GM19240 (cell line): ENCODE data around the gene CDH18.

Source experiments
- DNase-seq: peaks from one replicate; pipeline ENCODE4 v3.0.0; 2011; ENCODE audit warnings: low spot score; ENCODE audit not compliant: insufficient read length

CDH18 gene, protein sequence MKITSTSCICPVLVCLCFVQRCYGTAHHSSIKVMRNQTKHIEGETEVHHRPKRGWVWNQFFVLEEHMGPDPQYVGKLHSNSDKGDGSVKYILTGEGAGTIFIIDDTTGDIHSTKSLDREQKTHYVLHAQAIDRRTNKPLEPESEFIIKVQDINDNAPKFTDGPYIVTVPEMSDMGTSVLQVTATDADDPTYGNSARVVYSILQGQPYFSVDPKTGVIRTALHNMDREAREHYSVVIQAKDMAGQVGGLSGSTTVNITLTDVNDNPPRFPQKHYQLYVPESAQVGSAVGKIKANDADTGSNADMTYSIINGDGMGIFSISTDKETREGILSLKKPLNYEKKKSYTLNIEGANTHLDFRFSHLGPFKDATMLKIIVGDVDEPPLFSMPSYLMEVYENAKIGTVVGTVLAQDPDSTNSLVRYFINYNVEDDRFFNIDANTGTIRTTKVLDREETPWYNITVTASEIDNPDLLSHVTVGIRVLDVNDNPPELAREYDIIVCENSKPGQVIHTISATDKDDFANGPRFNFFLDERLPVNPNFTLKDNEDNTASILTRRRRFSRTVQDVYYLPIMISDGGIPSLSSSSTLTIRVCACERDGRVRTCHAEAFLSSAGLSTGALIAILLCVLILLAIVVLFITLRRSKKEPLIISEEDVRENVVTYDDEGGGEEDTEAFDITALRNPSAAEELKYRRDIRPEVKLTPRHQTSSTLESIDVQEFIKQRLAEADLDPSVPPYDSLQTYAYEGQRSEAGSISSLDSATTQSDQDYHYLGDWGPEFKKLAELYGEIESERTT

DNA sequence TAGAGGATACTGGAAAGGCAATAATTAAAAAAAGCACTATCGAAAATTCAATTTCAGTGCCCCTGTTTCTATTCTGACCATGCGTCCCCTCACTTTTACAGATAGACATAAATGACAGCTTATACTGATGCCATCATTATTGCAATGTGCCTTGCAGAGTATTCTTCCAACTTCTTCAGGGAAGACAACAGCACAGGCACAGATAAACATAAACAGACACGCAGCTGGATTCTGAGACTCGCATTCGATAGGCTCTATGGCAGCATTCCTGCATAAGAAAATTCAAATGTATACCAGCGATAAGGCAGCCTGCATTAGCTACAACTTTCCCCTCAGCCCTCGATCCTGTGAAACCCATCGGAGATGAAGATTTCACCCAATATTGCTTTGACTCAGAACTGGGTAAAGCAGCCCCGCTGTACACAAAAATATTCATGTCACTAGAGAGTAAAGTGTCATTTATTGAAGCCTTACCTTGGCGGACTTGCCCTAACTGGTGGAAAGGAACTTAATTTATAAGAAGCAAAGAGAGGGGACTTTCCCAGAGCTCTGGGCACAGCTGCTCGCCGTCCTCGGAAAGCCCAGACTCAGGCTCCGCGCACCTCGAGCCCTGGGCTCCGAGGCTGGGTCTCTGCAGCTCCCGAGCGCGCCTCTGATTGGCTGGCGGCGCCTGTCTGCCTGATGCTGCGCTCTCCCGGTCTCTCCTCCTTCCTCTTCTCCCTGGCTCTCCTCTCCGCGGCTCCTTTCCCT is at the start of gene CDH18:
Gene CDH18 (minus strand): TSS at position 589 of the 750 bp plus-strand sequence. CDS start 149,214 bp downstream, outside the sequence.
- DNase-seq: no peak

DNA sequence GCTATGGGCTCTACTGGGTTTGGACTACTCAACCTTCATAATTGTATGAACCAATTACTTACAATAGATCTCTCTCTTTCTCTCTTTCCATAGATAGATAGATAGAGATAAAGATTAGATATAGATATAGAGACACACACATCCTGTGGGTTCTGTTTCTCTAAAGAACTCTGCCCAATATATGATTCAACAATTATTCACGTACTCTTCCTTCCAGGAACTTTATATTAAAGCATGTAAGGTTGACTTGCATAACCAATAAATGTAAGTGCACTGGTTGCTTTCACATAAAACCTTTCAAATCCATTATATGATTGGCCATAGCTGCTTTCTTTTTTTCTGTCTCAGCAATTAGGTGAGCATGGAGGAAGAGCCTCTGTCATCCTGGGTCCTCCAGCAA is 46.7 kb upstream of the CDH18 start:
- DNase-seq: no peak

DNA sequence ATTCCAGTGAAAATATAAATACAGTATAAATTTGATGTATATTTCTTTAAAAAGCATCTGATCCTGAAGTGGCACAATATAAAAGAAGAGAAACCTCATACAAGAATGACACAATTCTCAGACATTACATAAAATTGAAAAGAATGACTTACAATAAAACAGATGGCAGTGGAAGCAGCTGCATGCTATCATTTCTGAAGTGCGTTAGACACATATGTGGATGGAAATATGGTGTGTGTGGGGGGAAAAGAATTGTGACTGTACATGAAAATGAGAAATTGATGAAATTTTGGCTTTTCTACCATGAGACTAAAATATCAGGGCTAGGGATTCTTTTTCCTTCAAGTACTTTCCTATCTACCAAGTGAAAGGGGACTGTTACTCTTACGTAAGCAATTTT is 45.9 kb upstream of the CDH18 start:
- DNase-seq: no peak

DNA sequence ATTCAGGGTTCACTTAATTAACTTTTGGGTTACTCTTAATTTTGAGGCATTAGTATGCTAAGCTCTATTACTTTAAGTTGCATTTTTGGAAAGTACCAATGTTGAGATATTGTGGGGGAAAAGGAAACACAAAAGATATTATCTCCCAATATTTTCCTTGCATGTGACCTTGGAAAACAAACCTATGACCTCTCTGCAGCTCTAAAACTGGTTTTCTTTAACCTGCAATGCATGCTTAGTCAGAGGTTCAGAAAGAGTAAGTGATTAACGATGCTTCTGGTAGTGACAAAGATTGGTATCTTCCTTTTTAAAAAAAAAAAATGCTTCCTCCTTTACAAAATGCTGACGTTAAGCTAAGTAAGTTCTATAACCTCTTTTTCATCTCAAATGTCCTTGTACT is 44.9 kb upstream of the CDH18 start:
- no peak for DNase-seq

DNA sequence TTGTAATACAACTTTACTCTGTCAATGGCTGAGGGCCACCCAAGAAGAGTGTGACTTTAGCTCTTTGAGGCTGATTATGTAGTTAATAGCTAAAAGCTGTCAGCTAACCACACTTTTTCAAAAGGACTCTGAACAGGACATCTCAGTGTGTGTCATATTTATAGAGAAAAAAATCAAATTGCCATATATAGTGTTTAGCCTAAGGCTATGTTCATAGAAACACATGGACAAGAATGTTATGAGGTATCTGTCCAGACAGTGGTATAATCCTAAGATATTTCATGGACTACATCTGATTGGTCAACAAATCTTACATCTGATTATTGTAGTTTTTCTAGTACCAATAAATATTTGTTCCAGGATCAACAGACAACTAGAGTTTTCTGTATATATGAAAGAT is 42.1 kb upstream of the CDH18 start:
- no peak for DNase-seq

DNA sequence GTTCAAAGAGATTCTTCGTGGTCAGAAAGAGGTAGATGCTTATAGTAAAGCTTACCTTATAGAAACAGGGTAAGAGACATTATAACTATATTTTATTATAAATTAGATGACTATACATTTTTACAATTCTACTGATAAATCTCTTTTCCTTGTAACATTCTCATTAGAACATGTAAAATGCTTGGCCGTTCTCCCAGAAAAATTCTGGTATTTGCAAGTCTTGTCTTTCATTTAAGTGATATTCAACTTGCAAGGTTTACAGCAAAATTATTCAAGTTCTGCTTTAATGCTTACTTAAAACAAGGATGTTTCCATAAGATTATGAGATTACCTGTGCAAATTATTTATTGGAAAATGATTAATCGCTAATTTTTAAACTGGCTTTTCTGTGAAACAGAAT is 41.3 kb upstream of the CDH18 start:
- DNase-seq: no peak

DNA sequence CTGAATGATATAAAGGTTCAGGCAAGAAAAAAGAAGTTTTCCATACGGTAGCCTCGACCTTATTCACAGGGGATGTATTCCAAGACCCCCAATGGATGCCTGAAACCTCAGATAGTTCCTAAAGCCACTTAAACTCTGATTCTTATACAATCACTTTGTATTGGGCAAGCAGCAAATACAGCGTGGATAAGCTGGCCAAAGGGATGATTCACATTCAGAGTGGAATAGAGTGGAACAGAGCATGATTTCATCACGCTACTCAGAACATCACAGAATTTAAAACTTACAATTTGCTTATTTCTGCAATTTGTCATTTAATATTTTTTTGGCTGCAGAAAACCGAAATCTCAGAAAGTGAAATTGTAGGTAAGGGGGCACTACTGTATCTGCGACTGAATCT is 40.5 kb upstream of the CDH18 start:
- DNase-seq: no peak

DNA sequence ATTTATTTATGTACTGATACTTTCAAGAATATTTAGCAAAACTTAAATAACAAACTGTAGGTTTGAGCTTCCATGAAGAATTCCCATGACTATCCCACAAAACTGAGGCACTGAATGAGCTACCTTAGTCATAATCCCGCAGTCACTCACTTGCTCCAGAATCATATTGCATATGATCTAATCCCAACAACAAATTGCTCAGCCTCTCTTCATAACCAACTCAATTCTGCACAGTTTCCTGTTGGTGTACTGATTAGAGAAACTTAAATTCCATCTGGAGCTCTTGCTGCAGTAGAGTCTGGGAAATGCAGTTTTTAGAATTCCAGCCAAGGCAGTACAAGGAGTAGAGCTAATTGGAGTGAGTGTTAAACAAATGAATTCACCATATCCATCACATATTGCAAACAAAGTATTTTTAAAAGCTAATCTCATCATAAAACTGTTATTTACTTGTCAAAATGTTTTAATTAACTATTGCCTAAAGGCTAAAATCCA is 35.7 kb upstream of the CDH18 start:
- no peak for DNase-seq

DNA sequence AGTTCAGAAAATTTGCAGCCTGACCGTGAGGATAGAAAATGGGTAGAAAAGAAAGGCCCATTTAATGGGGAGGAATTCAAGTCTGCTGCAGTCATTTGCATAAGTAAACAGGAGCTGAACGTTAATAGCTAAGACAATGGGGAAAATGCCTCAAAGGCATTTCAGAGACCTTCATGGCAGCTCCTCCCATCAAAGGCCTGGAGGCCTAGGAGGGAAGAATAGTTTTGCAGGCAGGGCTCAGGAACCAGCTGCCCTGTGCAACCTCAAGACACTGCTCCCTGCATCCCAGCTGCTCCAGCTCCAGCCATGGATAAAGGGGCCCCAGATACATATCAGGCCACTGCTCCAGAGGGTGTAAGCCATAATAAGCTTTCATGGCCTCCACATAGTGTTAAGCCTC is 32.2 kb upstream of the CDH18 start:
- no peak for DNase-seq

DNA sequence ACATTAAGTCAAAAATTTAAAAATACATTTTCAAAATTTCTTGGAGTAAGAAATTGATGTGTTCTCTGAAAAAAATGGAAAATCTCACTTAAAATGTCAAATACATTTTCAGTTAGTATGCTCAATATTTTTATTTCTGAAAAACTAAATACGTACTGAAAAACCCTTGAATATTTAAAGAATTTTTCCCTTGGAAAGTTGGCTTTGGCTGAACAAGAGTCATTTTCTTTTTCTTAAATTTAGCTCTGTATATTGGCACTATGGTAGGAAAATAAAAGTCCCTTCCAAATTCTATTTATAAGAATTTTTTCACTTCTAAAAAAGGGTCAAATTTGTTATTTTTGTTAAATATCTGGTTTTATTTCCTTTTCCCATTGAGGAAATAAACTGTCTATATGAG is 29.0 kb upstream of the CDH18 start:
- DNase-seq: no peak

DNA sequence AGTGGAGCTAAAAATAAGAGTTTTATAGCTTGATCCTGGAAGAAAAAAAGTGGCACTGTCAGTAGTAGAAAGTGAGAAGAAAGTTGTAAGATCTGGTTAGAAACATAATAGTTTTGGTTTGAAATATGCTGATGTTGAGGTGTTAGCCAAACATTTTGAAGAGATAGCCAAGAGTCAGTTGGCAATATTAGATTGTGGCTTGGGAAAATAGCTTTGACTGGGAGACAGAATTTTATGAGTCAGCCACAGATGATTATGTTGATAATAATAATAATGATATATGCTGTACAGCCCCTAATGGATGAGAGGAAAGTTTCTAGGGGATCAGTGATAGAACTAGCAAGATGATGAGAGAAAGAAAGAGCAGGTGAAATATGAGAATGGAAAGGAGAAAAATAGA is 12.4 kb upstream of the CDH18 start:
- DNase-seq: no peak

DNA sequence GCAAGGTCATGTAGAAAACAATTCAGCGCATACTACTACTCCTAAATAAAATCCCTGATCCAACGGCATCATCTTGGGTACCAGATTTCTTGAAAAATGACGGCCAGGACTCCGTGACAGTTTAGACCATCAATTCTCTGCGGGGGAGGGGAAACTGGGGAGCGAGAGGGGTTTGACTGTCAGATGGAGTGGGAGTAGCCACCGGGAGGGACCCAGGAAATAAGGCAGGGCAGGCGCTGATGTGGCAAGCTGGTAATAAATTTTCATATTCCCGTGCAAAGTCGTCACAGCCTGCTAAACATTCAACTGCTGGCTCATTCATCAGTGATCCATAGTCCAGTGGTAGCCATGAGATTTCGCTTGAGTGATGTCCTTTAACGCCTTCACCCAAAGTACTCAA is 457 bp upstream of the CDH18 start:
- DNase-seq: no peak

DNA sequence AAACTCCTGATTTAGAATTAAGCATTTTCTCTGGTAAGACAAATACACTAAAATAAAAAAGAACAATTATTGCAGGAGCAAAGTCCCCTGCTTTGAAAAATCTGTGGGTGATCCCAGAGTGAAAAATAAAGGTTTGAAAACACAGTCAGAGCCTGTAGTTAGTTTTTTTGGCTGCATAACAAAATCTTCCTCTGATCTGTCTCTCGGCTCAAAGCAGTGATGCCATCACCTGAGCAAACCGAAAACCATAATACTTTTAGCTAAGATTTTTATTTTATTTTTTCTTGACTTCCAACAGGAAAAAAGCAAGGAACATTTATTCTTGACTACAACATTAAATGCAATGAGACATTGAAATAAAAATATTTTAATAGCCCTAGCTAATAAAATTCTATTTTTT is 1.2 kb downstream of the CDH18 start:
- no peak for DNase-seq

DNA sequence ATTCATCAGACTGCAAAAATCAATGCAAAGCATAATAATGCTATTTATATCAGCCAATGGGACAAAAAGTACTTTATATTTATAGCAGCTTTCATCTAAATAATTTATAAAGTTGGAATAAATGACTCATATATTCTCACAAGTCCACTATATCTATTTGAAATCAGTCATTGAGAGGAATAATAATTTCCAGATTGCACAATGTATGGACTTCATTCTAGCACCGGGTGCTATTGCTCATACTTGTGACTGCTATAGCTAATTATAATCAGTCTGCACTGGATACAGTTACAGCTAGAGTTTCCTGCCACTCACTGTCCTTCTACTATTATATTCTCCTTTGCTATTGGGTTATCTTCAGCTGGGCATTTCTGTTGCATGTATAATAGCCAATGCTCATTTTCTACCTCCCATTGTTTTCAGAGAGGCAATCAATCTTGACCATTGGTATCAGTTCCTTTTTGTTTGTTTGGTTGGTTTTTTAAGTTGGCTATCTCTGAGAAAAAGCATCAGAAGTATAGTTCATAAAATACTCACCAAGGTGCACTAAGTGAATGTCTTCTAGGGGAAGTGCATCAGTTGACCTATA is 1.9 kb downstream of the CDH18 start:
- DNase-seq: no peak

DNA sequence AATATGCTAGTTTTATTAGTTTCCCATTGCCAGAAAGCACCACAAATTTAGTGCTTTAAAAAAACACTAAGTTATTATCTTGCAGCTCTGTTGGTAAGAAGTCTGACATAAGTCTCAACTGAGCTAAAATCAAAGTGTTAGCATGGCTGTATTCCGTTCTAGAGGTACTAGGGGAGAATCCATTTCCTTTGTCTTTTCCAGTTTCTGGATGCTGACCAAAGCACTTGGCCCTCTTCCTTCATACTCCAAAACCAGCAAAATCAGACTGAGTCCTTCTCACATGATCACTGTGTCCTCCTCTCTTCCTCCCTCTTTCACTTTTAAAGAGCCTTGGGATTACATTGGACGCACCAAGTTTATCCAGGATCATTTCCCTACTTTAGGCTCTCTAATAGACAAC is 9.5 kb downstream of the CDH18 start:
- DNase-seq: no peak

DNA sequence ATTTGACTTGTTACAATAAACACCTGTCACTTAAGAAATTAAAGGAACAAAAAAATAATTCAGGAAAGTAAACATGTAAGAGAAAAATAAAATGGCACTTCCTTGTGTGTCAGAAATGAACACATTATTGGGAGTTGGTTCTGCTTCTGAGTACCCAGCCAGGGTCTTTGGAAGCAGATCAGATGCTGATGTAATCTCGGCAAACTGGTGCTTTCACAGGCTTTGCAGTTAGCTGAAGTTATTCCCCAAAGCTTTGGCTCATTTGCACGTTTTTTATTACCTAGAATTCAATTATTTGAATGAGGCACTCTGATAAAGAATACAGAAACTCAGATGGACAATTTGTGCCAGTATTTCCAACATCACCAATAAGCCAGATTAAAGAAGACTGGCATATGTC is 10.9 kb downstream of the CDH18 start:
- DNase-seq: no peak

DNA sequence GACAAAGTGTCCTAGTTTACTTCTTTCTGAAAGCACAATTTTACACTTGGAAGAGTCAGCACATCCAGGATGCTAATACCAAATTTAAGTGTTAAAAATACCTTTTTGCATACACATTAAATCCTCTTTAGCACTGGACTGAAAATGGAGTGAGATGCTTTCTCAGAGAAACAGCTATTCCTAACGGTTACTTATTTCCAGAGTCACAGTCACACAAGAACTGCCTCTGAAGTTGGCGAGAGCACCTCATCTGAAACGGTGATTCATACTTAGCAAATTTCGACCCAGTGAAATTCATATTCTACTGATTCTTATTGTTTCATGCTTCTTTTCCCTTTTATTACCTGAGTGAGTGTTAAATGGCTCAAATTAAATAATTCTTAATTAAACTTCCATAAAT is 12.2 kb downstream of the CDH18 start:
- no peak for DNase-seq

DNA sequence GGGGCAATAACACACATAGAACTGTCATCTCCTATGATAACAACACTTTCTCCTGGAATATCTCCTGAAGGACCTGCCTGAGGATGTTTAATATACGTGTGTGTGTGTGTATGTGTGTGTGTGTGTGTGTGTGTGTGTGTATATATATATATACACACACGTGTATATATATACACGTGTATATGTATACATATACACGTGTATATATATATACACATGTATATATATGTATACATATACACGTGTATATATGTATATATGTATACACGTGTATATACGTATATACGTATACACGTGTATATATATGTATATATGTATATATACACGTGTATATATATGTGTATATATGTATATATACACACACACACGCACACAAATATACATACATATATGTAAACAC is 27.5 kb downstream of the CDH18 start:
- DNase-seq: no peak

DNA sequence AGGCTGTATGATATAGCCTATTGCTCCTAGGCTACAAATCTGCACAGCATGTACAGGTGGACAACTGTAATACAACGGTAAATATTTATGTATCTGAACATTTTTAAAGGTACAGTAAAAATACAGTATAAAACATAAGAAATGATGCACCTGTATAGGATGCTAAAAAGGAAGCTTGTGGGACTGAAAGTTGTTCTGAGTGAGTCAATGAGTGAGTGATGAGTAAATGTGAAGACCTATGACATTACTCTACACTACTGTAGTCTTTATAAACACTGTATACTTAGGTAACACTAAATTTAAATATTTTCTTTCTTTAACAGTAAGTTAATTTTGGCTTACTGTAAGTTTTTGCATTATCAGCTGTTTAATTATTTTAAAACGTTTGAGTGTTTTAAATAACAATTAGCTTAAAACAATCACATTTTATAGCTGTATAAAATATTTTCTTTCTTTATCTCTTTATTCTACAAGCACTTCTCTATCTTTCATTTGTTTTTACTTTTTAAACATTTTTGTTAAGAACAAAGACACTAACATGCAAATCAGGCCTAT is 28.1 kb downstream of the CDH18 start:
- DNase-seq: no peak

DNA sequence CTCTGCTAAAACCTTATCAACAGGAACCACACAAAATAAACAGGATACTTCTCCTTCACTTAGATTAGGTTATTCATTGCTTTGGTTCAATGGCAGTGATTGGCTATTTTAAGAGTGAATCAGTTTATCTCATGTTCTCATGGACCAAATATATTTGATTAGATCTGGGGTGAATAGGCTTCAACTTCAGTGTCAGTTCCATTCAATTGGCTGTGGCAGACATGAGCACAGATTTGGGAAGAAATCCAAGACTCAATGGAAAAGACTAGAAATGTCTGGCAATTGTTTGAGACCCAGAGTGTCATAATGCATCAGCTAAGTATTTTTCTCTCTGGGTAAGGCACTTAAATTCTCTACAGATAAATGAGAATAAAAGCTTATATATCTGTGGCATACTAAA is 37.1 kb downstream of the CDH18 start:
- DNase-seq: no peak

DNA sequence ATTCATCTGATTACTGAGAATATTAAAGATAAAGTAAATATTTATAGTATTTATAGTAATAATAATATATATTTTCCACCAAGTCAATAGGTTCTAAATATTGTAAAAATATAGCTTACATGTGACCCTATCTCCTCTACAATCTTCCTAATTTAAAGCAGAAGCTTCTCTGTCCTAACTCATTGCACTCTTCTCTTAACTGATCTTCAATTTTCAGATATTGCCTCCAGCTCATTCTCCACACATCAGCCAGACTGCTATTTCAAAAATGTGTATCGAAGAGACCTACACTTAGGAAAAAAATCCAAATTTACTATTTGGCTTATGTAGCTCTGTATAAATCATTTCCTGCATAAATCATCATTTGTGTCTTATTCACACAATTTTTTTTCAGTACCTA is 47.8 kb downstream of the CDH18 start:
- DNase-seq: no peak
